Osteoblast (primary cell): Measurements from ENCODE around the gene MPPED1. TPM values are rescaled to one million over a fixed set of nuclear protein-coding genes. Genes with fewer than 3 reads are reported as not detected.

Source experiments
- DNase-seq: peaks from one replicate; pipeline ENCODE4 v3.0.0; 2011; ENCODE audit warnings: low spot score, mixed read lengths; ENCODE audit not compliant: insufficient read length; ENCODE audit errors: missing footprints
- H2AFZ ChIP-seq: 2 replicates; pipeline ENCODE4 v1.6.0; 2011; ENCODE audit warnings: mild to moderate bottlenecking, low read length
- H3K27ac ChIP-seq: 2 replicates; pipeline ENCODE4 v1.5.1; 2011; ENCODE audit warnings: mild to moderate bottlenecking, low read depth, low read length, moderate library complexity
- H3K27me3 ChIP-seq: 2 replicates; pipeline ENCODE4 v1.6.0; 2012; ENCODE audit warnings: mild to moderate bottlenecking, control low read depth, inconsistent platforms, low read length, moderate library complexity; ENCODE audit not compliant: insufficient read depth
- H3K36me3 ChIP-seq: 2 replicates; pipeline ENCODE4 v1.5.1; 2011; ENCODE audit warnings: mild to moderate bottlenecking, low read length, control low read depth, moderate library complexity; ENCODE audit not compliant: insufficient read depth
- H3K4me1 ChIP-seq: 2 replicates; pipeline ENCODE4 v1.5.1; 2011; ENCODE audit warnings: mild to moderate bottlenecking, low read length, control low read depth, moderate library complexity; ENCODE audit not compliant: insufficient read depth
- H3K4me2 ChIP-seq: 2 replicates; pipeline ENCODE4 v1.6.0; 2011; ENCODE audit warnings: mild to moderate bottlenecking, low read length; ENCODE audit not compliant: insufficient read depth
- H3K4me3 ChIP-seq: fragments of 200-600 bp; sonication (generic); 3 replicates; pipeline ENCODE4 v1.5.1; 2012; ENCODE audit warnings: mild to moderate bottlenecking, low read length, inconsistent platforms; ENCODE audit not compliant: insufficient read depth
- H3K79me2 ChIP-seq: 2 replicates; pipeline ENCODE4 v1.6.0; 2012; ENCODE audit warnings: mild to moderate bottlenecking, low read length, control low read depth, inconsistent platforms; ENCODE audit not compliant: insufficient read depth
- H3K9me3 ChIP-seq: 2 replicates; pipeline ENCODE4 v1.5.1; 2011; ENCODE audit warnings: low read depth, low read length, control low read depth
- H4K20me1 ChIP-seq: 2 replicates; pipeline ENCODE4 v1.6.0; 2012; ENCODE audit warnings: mild to moderate bottlenecking, low read length, control low read depth; ENCODE audit not compliant: insufficient read depth
- CTCF ChIP-seq: IDR thresholded peaks from 2 replicates; pipeline ENCODE4 v1.5.1; 2011; ENCODE audit warnings: mild to moderate bottlenecking, low read depth, low read length, moderate library complexity; ENCODE audit errors: extremely low read depth
- total RNA-seq: library from RNA; depleted of rRNA; stranded (reverse); fragments of >200 nt; gene quantifications from 2 replicates; pipeline ENCODE4 v1.2.3, GENCODE V29; 2012

MPPED1 gene
- total RNA-seq, 1 donor = not detected

GRCh38 chr22:43455846-43456245 lies 44.0 kb downstream of the MPPED1 start:
- no peaks in the 10 kb centered on the region for H3K36me3 ChIP-seq
- H3K27me3 ChIP-seq = no peaks in the 10 kb centered on the region
- no peaks in the 10 kb centered on the region for H3K4me1 ChIP-seq
- TF ChIP-seq CTCF = no peak
- no peak for DNase-seq
- H3K9me3 ChIP-seq = no peaks in the 10 kb centered on the region
- no peak overlapping the region for H3K27ac ChIP-seq
- H3K4me2 ChIP-seq = no peak overlapping the region
- H3K79me2 ChIP-seq = no peaks in the 10 kb centered on the region
- H4K20me1 ChIP-seq = no peaks in the 10 kb centered on the region
- H2AFZ ChIP-seq = no peak overlapping the region
- H3K4me3 ChIP-seq = no peak overlapping the region

GRCh38 chr22:43457002-43457401 lies 45.2 kb downstream of the MPPED1 start:
- Histone ChIP-seq H3K4me1 (no peaks in the 10 kb centered on the region), H3K27me3 (no peaks in the 10 kb centered on the region), H3K79me2 (no peaks in the 10 kb centered on the region), H4K20me1 (no peaks in the 10 kb centered on the region), H3K36me3 (no peaks in the 10 kb centered on the region), H3K4me3 (no peak overlapping the region), H2AFZ (no peak overlapping the region), H3K4me2 (no peak overlapping the region), H3K9me3 (no peaks in the 10 kb centered on the region), H3K27ac (no peak overlapping the region)
- no peak for TF ChIP-seq CTCF
- no peak for DNase-seq

- no peaks in the 10 kb centered on the region for H3K79me2 ChIP-seq
- no peaks in the 10 kb centered on the region for H4K20me1 ChIP-seq
- no peak for DNase-seq
- no peaks in the 10 kb centered on the region for H3K27me3 ChIP-seq
- no peak overlapping the region for H2AFZ ChIP-seq
- no peaks in the 10 kb centered on the region for H3K36me3 ChIP-seq
- H3K9me3 ChIP-seq = no peaks in the 10 kb centered on the region
- no peak for TF ChIP-seq CTCF
- H3K27ac ChIP-seq = no peak overlapping the region
- no peak overlapping the region for H3K4me2 ChIP-seq
- H3K4me3 ChIP-seq = no peak overlapping the region
- no peaks in the 10 kb centered on the region for H3K4me1 ChIP-seq
Observed at GRCh38 chr22:43462701-43463100, 50.9 kb downstream of the MPPED1 start.

GRCh38 chr22:43464809-43465208 lies 53.0 kb downstream of the MPPED1 start:
- Histone ChIP-seq H3K36me3 (no peaks in the 10 kb centered on the region), H3K9me3 (no peaks in the 10 kb centered on the region), H4K20me1 (no peaks in the 10 kb centered on the region), H3K4me2 (no peak overlapping the region), H3K27me3 (no peaks in the 10 kb centered on the region), H3K4me3 (no peak overlapping the region), H3K27ac (no peak overlapping the region), H2AFZ (no peak overlapping the region), H3K4me1 (no peaks in the 10 kb centered on the region), H3K79me2 (no peaks in the 10 kb centered on the region)
- no peak for TF ChIP-seq CTCF
- DNase-seq = no peak
